ENCODE results near the gene GMPPA. TPM values are rescaled to one million over a fixed set of nuclear protein-coding genes. Genes with fewer than 3 reads are reported as not detected.

The GMPPA gene
- polyA plus RNA-seq, 1 donor from 2014 or later = 24.4 TPM

DNA sequence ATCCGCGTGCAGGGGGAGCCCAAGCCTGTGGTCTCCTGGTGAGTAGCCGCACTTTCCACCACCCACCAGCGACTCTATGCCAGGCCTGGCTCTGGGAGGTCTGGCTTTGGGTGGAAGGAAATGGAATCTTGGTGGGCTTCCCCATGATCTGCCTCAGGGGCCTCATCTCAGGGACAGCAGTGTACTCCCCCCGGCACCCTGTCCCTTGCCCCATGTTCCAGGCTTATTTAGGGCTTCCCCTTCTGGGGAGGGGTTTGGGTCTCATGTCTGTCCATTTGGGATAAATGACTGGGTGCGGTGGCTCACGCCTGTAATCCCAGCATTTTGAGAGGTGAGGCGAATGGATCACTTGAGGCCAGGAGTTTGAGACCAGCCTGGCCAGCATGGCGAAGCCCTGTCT lies 36.3 kb upstream of the GMPPA start:
- no peaks in the 10 kb centered on the region for H3K4me1 Mint-ChIP-seq
- peaks cover 3% of the 10 kb centered on the region for H3K36me3 Mint-ChIP-seq
- peaks cover 0 to 2% (median 0%) of the 10 kb centered on the region in 3 donors for H3K9me3 Mint-ChIP-seq
- no peak overlapping the region for H3K4me3 Mint-ChIP-seq
- H3K27ac Mint-ChIP-seq = no peak overlapping the region
- peaks cover 6% of the 10 kb centered on the region for H3K27me3 Mint-ChIP-seq

DNA sequence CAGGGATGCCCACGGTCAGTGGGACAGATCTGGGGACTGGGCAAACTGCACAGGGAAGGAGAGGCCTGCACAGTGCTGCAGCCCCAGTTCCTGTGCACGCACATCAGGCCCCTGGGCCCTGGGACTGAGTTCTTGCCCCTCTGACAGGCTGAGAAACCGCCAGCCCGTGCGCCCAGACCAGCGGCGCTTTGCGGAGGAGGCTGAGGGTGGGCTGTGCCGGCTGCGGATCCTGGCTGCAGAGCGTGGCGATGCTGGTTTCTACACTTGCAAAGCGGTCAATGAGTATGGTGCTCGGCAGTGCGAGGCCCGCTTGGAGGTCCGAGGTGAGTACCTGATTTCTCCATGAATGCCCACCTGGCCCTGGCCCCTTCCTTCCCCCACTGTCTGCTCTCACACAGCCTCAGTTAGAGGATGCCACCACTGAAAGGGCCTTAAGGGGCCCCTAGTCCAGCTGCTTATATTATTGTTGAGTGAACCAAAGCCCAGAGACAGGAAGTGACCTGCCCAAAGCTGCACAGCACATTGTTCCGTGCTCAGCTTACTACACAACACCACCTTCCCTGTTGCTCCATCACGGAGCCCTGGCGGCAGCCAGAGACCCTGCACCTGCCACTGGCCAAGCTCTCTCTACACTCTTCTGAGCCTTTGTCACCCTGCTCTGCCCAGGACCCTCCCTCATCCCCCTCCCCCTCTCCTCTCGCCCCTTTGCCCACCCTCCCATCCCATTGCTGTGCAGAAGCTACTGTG lies 34.2 kb upstream of the GMPPA start:
- Mint-ChIP-seq H3K4me1 (no peaks in the 10 kb centered on the region), H3K27me3 (peaks cover under 1% of the 10 kb centered on the region), H3K27ac (no peak overlapping the region), H3K9me3 (peaks cover 0 to 2% (median 0%) of the 10 kb centered on the region in 3 donors), H3K4me3 (no peak overlapping the region), H3K36me3 (peaks cover 1% of the 10 kb centered on the region)

DNA sequence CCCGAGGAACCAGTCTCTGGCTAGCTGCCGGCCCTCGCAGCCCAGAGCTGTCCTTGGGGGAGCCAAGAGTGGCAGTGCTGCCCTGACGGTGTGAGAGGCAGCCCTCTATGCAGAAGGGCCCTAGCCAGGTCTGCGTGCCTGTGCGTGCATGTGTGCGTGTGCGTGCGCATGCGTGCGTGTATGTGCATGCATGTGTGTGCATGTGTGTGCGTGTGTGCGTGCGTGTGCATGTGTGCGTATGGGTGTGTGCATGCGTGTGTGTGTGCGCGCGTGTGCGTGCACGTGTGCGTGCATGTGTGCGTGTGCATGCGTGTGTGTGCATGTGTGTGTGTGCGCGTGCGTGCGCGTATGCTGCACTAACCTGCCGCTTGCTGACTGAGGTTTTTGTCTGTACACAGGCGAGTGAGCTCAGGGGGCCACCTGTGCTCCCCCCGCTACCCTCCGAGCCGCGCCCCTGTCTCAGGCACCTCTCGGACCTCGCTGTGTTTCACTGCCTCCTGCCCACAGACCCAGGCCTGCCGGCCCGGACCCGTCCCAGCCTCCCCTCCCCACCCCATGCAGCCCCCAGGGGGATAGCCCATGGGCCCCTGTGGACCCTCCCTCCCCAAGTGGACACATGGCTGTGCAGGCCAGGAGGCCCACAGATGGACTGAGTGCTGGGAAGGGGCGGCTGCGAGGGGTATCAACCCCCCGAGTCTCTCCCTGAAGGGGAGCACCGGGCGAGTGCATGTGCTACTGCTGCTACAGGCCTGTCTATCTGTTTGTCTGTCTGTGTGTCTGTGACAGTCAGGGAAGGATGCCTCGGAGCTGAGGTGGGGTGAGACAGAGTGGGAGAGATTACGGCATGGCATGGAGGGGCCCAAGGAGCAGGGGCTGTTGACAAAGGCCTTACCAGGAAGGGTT lies 32.8 kb upstream of the GMPPA start:
- peaks cover 3% of the 10 kb centered on the region for H3K36me3 Mint-ChIP-seq
- H3K4me3 Mint-ChIP-seq = no peak overlapping the region
- H3K27me3 Mint-ChIP-seq = peaks cover 5% of the 10 kb centered on the region
- H3K4me1 Mint-ChIP-seq = no peaks in the 10 kb centered on the region
- H3K9me3 Mint-ChIP-seq = peaks cover 0 to 2% (median 0%) of the 10 kb centered on the region in 3 donors
- H3K27ac Mint-ChIP-seq = no peak overlapping the region

DNA sequence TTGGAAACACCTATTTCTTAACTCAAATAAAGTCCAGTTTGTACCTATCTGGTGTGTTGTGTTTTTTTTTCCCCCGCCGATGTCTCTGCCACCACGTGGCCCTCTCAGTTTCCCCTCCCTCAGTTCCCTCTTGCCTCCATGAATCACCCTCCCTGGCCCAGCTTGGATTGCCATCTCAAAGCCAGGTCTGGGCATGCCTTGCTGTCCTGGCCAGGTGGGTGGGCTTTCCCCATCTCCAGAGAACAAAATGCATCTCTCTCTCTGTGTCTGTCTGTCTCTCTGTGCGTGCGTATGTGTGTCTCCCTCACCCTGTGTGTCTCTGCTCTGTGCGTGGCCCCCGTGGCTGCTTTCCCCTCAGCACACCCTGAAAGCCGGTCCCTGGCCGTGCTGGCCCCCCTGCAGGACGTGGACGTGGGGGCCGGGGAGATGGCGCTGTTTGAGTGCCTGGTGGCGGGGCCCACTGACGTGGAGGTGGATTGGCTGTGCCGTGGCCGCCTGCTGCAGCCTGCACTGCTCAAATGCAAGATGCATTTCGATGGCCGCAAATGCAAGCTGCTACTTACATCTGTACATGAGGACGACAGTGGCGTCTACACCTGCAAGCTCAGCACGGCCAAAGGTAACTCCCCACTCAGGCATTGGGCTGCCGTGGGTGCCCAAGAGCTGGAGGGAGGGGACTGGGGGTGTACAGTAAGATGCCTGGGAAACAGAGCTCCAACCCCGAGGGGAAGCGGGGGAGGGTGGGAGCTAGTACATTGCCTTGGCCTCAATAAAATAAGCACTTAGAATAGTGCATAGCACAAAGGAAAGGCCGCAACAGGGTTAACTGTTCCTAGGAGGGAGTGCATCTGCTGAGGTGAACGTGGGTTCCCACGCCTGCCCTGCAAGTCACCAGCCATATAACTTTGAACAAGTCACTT lies 31.6 kb upstream of the GMPPA start:
- H3K36me3 Mint-ChIP-seq = peaks cover 3% of the 10 kb centered on the region
- H3K4me3 Mint-ChIP-seq = no peak overlapping the region
- H3K9me3 Mint-ChIP-seq = peaks cover 0 to 2% (median 0%) of the 10 kb centered on the region in 3 donors
- H3K4me1 Mint-ChIP-seq = no peaks in the 10 kb centered on the region
- H3K27me3 Mint-ChIP-seq = peaks cover 8% of the 10 kb centered on the region
- H3K27ac Mint-ChIP-seq = no peak overlapping the region

DNA sequence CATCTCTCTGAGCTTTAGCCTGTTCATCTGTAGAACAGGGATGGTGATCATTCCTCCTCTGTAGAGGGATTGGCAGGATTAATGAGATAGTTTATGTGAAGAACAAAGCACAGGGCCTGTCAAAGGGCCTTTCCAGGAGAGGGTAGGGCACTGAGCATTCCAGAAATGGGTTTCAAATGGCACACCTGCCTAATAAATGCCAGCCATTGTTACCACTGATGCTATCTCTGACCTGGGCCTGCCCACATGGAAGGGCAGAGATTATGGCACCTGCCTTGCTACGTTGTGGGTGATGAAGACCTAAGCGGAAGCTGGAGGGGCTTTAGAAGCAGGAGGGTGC lies 31.0 kb upstream of the GMPPA start:
- Mint-ChIP-seq H3K27me3 (peaks cover 12% of the 10 kb centered on the region), H3K36me3 (peaks cover 3% of the 10 kb centered on the region), H3K9me3 (peaks cover 0 to under 1% (median 0%) of the 10 kb centered on the region in 3 donors), H3K4me1 (no peaks in the 10 kb centered on the region), H3K4me3 (no peak overlapping the region), H3K27ac (no peak overlapping the region)

DNA sequence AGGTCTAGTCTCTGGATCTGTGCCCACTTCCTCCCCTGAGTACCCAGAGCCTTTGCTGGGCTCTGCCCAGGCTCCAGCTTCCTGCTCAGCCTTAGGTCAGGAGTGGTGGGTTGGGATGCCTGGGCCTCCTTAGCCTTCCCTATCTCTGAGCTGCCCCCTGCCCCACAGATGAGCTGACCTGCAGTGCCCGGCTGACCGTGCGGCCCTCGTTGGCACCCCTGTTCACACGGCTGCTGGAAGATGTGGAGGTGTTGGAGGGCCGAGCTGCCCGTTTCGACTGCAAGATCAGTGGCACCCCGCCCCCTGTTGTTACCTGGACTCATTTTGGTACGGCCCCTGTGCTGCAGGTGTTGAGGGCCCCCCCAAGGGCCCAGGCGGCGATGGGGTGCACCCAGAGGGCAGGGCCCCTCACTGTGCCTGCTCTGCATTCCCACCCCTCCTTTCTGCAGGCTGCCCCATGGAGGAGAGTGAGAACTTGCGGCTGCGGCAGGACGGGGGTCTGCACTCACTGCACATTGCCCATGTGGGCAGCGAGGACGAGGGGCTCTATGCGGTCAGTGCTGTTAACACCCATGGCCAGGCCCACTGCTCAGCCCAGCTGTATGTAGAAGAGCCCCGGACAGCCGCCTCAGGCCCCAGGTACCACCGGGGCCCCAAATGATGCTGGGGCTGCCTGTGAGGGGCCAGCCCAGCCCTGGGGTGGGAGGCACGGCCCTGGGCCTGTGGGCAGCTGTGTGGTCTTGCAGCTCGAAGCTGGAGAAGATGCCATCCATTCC lies 30.1 kb upstream of the GMPPA start:
- Mint-ChIP-seq H3K27me3 (peaks cover 16% of the 10 kb centered on the region), H3K4me3 (no peak overlapping the region), H3K9me3 (no peaks in the 10 kb centered on the region), H3K4me1 (no peaks in the 10 kb centered on the region), H3K36me3 (peaks cover 3% of the 10 kb centered on the region), H3K27ac (no peak overlapping the region)

DNA sequence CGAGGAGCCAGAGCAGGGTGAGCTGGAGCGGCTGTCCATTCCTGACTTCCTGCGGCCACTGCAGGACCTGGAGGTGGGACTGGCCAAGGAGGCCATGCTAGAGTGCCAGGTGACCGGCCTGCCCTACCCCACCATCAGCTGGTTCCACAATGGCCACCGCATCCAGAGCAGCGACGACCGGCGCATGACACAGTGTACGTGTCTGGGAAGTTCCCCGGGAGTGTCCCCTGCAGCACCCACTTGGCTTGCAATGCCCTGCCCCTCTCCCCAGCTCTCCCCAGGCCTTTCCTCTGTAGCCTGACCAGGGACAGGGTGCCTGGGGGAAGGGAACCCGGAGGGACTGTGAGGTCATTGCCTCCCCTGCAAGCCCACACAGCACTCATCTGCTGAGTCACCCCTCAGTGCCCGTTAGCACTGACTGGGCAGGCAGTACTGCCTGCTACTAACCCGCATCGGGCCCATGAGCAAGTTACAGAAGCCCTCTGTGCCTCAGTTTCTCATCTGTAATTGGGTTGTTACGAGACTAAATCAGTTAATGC lies 29.4 kb upstream of the GMPPA start:
- Mint-ChIP-seq H3K4me1 (no peaks in the 10 kb centered on the region), H3K27me3 (peaks cover 19% of the 10 kb centered on the region), H3K4me3 (no peak overlapping the region), H3K9me3 (no peaks in the 10 kb centered on the region), H3K36me3 (peaks cover 3% of the 10 kb centered on the region), H3K27ac (no peak overlapping the region)

DNA sequence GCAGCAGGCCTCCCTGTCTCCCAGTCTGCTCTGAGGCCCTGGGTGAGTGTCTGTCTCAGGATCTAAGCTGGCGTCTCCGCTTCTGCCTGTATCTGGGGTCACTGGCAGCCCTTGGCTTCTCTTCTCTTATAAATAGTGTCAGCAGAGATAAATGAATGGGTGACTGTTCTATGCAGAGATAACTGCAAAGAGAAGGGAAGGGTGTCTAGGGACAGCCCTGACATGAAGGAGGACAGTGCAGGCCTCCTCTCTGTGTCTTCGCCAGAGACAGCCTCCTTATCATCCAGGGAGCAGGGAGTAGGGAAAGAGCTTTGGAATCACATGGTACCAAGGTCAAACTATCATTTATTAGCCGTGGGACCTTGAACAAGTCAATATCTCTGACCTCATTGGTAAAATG lies 28.3 kb upstream of the GMPPA start:
- Mint-ChIP-seq H3K27ac (no peak overlapping the region), H3K4me3 (no peak overlapping the region), H3K9me3 (no peaks in the 10 kb centered on the region), H3K4me1 (no peaks in the 10 kb centered on the region), H3K36me3 (peaks cover 2% of the 10 kb centered on the region), H3K27me3 (peaks cover 22% of the 10 kb centered on the region)

DNA sequence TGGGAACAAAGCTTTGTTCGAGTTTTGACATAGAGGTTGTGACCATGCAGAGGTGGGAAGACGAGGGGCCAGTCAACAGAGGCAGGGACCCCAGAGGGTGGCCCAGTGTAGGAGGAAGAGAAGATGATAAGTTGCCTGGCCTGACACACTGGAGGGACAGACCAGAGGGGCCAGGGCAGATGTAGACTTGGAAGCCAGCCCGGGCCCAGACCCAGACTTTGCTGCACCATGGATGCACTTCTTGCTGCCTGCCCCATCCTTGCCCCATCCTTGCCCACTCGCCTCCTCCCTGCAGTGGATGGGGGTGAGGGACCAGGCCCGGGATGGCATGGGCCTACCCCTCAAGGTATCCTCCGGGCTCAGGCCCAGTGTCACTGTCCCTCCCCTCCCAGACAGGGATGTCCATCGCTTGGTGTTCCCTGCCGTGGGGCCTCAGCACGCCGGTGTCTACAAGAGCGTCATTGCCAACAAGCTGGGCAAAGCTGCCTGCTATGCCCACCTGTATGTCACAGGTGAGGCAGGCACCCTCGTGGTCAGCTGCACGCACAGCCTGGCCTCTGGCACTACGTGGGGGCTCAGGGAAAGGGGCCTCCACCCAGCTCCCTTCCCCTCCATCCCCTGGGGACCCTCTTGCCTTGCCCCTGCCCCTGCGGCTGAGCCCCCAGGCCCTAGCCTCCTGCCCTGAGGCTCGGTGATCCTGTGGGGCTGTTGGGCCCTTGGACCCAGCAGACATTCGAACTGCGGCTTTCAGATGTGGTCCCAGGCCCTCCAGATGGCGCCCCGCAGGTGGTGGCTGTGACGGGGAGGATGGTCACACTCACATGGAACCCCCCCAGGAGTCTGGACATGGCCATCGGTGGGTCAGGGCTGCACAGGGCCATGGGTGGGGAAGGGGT lies 27.0 kb upstream of the GMPPA start:
- Mint-ChIP-seq H3K4me3 (peak overlapping the region in 1 of 4 donors; percentile 31), H3K4me1 (no peaks in the 10 kb centered on the region), H3K27ac (no peak overlapping the region), H3K36me3 (peaks cover 2% of the 10 kb centered on the region), H3K27me3 (peaks cover 31% of the 10 kb centered on the region), H3K9me3 (no peaks in the 10 kb centered on the region)

DNA sequence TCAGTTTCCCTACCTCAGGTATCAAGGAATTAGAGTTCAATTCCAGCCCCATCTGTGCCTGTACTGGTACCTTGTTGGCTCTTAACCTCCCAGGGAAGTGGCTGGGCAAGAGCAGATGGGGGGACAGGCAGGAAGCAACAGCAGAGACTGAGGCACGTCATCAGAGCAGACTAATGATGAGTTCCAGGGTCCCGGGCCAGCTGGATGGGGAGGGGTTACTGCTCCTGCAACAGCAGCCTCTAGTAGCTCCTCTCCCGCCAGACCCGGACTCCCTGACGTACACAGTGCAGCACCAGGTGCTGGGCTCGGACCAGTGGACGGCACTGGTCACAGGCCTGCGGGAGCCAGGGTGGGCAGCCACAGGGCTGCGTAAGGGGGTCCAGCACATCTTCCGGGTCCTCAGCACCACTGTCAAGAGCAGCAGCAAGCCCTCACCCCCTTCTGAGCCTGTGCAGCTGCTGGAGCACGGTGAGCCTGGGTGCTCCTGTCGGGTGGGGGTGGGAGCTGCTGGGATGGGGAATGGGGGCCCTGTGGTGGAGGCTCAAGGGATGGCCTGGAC lies 26.0 kb upstream of the GMPPA start:
- H3K4me1 Mint-ChIP-seq = no peaks in the 10 kb centered on the region
- no peaks in the 10 kb centered on the region for H3K9me3 Mint-ChIP-seq
- H3K4me3 Mint-ChIP-seq = no peak overlapping the region
- H3K27me3 Mint-ChIP-seq = peaks cover 31% of the 10 kb centered on the region
- no peak overlapping the region for H3K27ac Mint-ChIP-seq
- H3K36me3 Mint-ChIP-seq = peaks cover 2% of the 10 kb centered on the region

DNA sequence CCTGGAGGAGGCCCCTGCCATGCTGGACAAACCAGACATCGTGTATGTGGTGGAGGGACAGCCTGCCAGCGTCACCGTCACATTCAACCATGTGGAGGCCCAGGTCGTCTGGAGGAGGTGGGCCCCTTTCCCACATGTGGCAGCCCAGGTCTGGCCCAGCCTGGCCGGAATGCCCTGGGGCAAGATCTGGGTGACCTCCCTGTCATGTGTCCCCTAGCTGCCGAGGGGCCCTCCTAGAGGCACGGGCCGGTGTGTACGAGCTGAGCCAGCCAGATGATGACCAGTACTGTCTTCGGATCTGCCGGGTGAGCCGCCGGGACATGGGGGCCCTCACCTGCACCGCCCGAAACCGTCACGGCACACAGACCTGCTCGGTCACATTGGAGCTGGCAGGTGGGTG lies 25.2 kb upstream of the GMPPA start:
- Mint-ChIP-seq H3K4me3 (no peak overlapping the region), H3K27ac (no peak overlapping the region), H3K9me3 (no peaks in the 10 kb centered on the region), H3K4me1 (no peaks in the 10 kb centered on the region), H3K27me3 (peaks cover 31% of the 10 kb centered on the region), H3K36me3 (peaks cover 2% of the 10 kb centered on the region)

DNA sequence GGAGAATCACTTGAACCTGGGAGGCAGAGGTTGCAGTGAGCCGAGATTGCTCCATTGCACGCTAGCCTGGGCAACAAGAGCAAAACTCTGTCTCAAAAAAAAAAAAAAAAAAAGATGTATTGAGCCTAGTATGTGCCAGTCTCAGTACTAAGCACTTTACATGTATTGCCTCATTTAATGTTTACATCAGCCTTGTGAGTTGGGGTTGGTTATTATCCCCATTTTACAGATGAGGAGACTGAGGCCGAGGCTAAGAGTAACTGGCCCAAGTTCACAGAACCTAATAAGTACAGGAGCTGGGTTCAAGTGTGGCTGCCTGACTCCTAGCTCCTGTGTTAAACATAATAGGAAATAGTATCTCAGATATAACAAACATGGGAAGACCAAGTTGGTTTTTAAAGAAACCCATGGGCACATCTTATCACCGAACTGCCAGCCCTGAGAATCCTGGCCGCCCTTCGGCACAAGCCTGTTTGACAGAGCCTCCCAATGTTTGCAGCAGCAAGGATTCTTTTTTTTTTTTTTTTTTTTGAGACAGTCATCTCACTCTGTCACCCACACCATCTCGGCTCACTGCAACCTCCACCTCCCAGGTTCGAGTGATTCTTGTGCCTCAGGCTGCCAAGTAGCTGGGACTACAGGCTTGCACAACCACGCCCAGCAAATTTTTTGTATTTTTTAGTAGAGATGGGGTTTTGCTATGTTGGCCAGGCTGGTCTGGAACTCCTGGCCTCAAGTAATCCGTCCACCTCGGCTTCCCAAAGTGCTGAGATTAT lies 24.2 kb upstream of the GMPPA start:
- Mint-ChIP-seq H3K4me3 (no peak overlapping the region), H3K9me3 (no peaks in the 10 kb centered on the region), H3K4me1 (no peaks in the 10 kb centered on the region), H3K27ac (no peak overlapping the region), H3K27me3 (peaks cover 33% of the 10 kb centered on the region), H3K36me3 (peaks cover 2% of the 10 kb centered on the region)

Measured in IgD-negative memory B cell (primary cell).